ELF-1 (cell line): ENCODE data around the gene CD3G.

ENCODE experiments used
- DNase-seq: peaks from one replicate; pipeline ENCODE4 v3.0.0-alpha.2; 2016; ENCODE audit warnings: low read depth, low spot score

The CD3G gene

GRCh38 chr11:118325283-118325682, 18.9 kb upstream of the CD3G start:
- DNase-seq = no peak

- DNase-seq = no peak
Measured at GRCh38 chr11:118328745-118329144, 15.4 kb upstream of the CD3G start.

- DNase-seq = no peak
Measured at GRCh38 chr11:118334745-118335144, 9.4 kb upstream of the CD3G start.

GRCh38 chr11:118338637-118339061, 5.5 kb upstream of the CD3G start:
- peak; percentile 44 for DNase-seq

- no peak for DNase-seq
Measured at GRCh38 chr11:118339281-118339961, 4.7 kb upstream of the CD3G start.

- no peak for DNase-seq
Measured at GRCh38 chr11:118340449-118340848, 3.7 kb upstream of the CD3G start.

- DNase-seq = no peak
Measured at GRCh38 chr11:118341261-118341660, 2.9 kb upstream of the CD3G start.

- no peak for DNase-seq
Measured at GRCh38 chr11:118341815-118342489, 2.2 kb upstream of the CD3G start.

- no peak for DNase-seq
Measured at GRCh38 chr11:118342503-118343161, 1.5 kb upstream of the CD3G start, which contains the start of gene CD3D. Gene CD3D (minus strand): TSS chr11:118342705. CDS start chr11:118342607, 98 bp downstream.

GRCh38 chr11:118343248-118343647, 896 bp upstream of the CD3G start:
- DNase-seq = no peak

GRCh38 chr11:118349475-118349874, 5.3 kb downstream of the CD3G start:
- DNase-seq = no peak

- DNase-seq = no peak
Measured at GRCh38 chr11:118353084-118353710, 9.1 kb downstream of the CD3G start.

GRCh38 chr11:118358071-118358470, 13.9 kb downstream of the CD3G start:
- DNase-seq = no peak

- DNase-seq = peak; percentile 96
Measured at GRCh38 chr11:118359295-118359958, 15.3 kb downstream of the CD3G start, which contains the start of gene UBE4A. Gene UBE4A (plus strand): TSS chr11:118359600. CDS start chr11:118365081, 5,481 bp downstream.

GRCh38 chr11:118364956-118365615, 20.9 kb downstream of the CD3G start:
- no peak for DNase-seq

- no peak for DNase-seq
Measured at GRCh38 chr11:118366287-118366686, 22.1 kb downstream of the CD3G start.

- DNase-seq = no peak
Measured at GRCh38 chr11:118370774-118371173, 26.6 kb downstream of the CD3G start.

- no peak for DNase-seq
Measured at GRCh38 chr11:118373263-118373662, 29.1 kb downstream of the CD3G start.

- DNase-seq = no peak
Measured at GRCh38 chr11:118373871-118374270, 29.7 kb downstream of the CD3G start.

- DNase-seq = no peak
Measured at GRCh38 chr11:118374729-118375128, 30.6 kb downstream of the CD3G start.

- no peak for DNase-seq
Measured at GRCh38 chr11:118375978-118376377, 31.8 kb downstream of the CD3G start.
